Endothelial cell of umbilical vein (primary cell): ENCODE results near the gene TRIM10. TPM values are rescaled to one million over a fixed set of nuclear protein-coding genes. Genes with fewer than 3 reads are reported as not detected.

Source experiments
- BruUV-seq: library from RNA; stranded (reverse); fragments of 400-500 nt; replicated peaks from 2 replicates; lab custom pipeline; 2021; lab: Mats Ljungman, UMichigan
- CTCF ChIA-PET: fragments of 300-600, 350-600 bp; sonication (Branson Sonifier 250); formaldehyde crosslinking; loops from one replicate; lab custom pipeline; 2021; ENCODE audit warnings: antibody characterized with exemption, inconsistent platforms; lab: Charles Lee
- POLR2A ChIA-PET: fragments of 300-600, 350-600 bp; sonication (Branson Sonifier 250); formaldehyde crosslinking; loops from one replicate; lab custom pipeline; 2021; ENCODE audit warnings: antibody characterized with exemption, inconsistent platforms; lab: Charles Lee
- DNase-seq: peaks from one replicate; pipeline ENCODE4 v3.0.0-alpha.2; 2011; ENCODE audit warnings: low read depth, low spot score
- FAIRE-seq: peaks from 2 replicates; lab custom pipeline; 2011; peaks lifted over from hg19 to GRCh38; lab: Jason Lieb, UNC
- H2AFZ ChIP-seq: 2 replicates; pipeline ENCODE4 v1.6.0; 2012; ENCODE audit warnings: low read depth, low read length, control low read depth, inconsistent platforms
- H3K27ac ChIP-seq: 2 replicates; pipeline ENCODE4 v1.5.1; 2011; ENCODE audit warnings: low read depth, mild to moderate bottlenecking, control low read depth, low read length, moderate library complexity; ENCODE audit not compliant: insufficient read depth
- H3K27me3 ChIP-seq, 2 experiments: 2 replicates each; pipeline versions ENCODE4 v1.6.0 to v1.6.1; 2011; ENCODE audit warnings: low read length in 2 of 2, mixed read lengths in 1 of 2; ENCODE audit not compliant: control insufficient read depth in 2 of 2, insufficient read depth in 2 of 2
- H3K36me3 ChIP-seq, 2 experiments: 2 replicates in 1 of 2; 3 replicates in 1 of 2; pipeline ENCODE4 v1.5.1; 2011; ENCODE audit warnings: low read length in 2 of 2, mild to moderate bottlenecking in 1 of 2, moderate library complexity in 1 of 2; ENCODE audit not compliant: control insufficient read depth in 2 of 2, insufficient read depth in 2 of 2; ENCODE audit errors: extremely low read depth in 1 of 2
- H3K4me1 ChIP-seq: 3 replicates; pipeline ENCODE4 v1.5.1; 2011; ENCODE audit warnings: mild to moderate bottlenecking, low read length; ENCODE audit not compliant: control insufficient read depth, insufficient read depth; ENCODE audit errors: extremely low read depth
- H3K4me2 ChIP-seq: 2 replicates; pipeline ENCODE4 v1.6.1; 2011; ENCODE audit warnings: low read length, control low read depth, mixed read lengths; ENCODE audit not compliant: insufficient read depth
- H3K4me3 ChIP-seq, 3 experiments: fragments of 200-600 bp in 1 of 3; sonication (generic), shearing (Covaris generic) in 1 of 3; replicated peaks in 1 of 3; 2 replicates each; pipeline ENCODE4 v1.5.1; 2011 to 2016; ENCODE audit warnings: control low read depth in 3 of 3, low read length in 3 of 3, mild to moderate bottlenecking in 2 of 3, inconsistent platforms in 1 of 3, low read depth in 1 of 3, moderate library complexity in 1 of 3; ENCODE audit not compliant: insufficient read depth in 1 of 3
- H3K79me2 ChIP-seq: 2 replicates; pipeline ENCODE4 v1.6.0; 2012; ENCODE audit warnings: low read length, inconsistent platforms; ENCODE audit not compliant: control insufficient read depth, insufficient read depth
- H3K9ac ChIP-seq: replicated peaks from 2 replicates; pipeline ENCODE3; 2011; ENCODE audit warnings: low read length, control low read depth; ENCODE audit not compliant: insufficient read depth; ENCODE audit errors: extremely low read depth
- H3K9me1 ChIP-seq: replicated peaks from 3 replicates; pipeline ENCODE4 v1.6.0; 2011; ENCODE audit warnings: mild to moderate bottlenecking, low read length; ENCODE audit not compliant: control insufficient read depth, insufficient read depth; ENCODE audit errors: extremely low read depth
- H3K9me3 ChIP-seq: replicated peaks from 2 replicates; pipeline ENCODE4 v1.5.1; 2012; ENCODE audit warnings: low read length, inconsistent platforms; ENCODE audit not compliant: control insufficient read depth, insufficient read depth
- H4K20me1 ChIP-seq: replicated peaks from 2 replicates; pipeline ENCODE3; 2011; ENCODE audit warnings: mild to moderate bottlenecking, low read length; ENCODE audit not compliant: control insufficient read depth, insufficient read depth; ENCODE audit errors: extremely low read depth
- EZH2 ChIP-seq: IDR thresholded peaks from 2 replicates; pipeline ENCODE4 v1.6.1; 2012; ENCODE audit warnings: borderline replicate concordance, low read depth, mild to moderate bottlenecking, moderate library complexity, low read length, inconsistent platforms; ENCODE audit not compliant: severe bottlenecking
- FOS ChIP-seq: IDR thresholded peaks from 2 replicates; pipeline ENCODE4 v1.6.1; 2011; ENCODE audit warnings: mild to moderate bottlenecking, low read length, moderate library complexity, borderline replicate concordance; ENCODE audit not compliant: insufficient read depth
- GATA2 ChIP-seq: IDR thresholded peaks from 2 replicates; pipeline ENCODE4 v1.7.0; 2011; ENCODE audit warnings: low read depth, mild to moderate bottlenecking, moderate library complexity, mixed read lengths, low read length; ENCODE audit not compliant: insufficient read length, insufficient read depth
- JUN ChIP-seq: IDR thresholded peaks from 2 replicates; pipeline ENCODE4 v1.6.1; 2011; ENCODE audit warnings: borderline replicate concordance, low read depth; ENCODE audit not compliant: insufficient read length, insufficient read depth
- MYC ChIP-seq: IDR thresholded peaks from one replicate; pipeline ENCODE4 v1.6.1; 2011; ENCODE audit warnings: mild to moderate bottlenecking, low read depth, low read length
- POLR2A ChIP-seq: IDR thresholded peaks from 2 replicates; pipeline ENCODE4 v1.6.1; 2012; ENCODE audit warnings: low read depth, mild to moderate bottlenecking, control low read depth, low read length
- POLR2AphosphoS5 ChIP-seq: IDR thresholded peaks from 2 replicates; pipeline ENCODE4 v1.6.1; 2012; ENCODE audit warnings: low read depth, mild to moderate bottlenecking, control low read depth, low read length, moderate library complexity; ENCODE audit not compliant: insufficient read depth
- dilution Hi-C: fragments of 300-500 bp; cut with MboI; formaldehyde crosslinking; loops from one replicate; pipeline ENCODE4 v1.15.0; 2019; ENCODE audit warnings: low sequenced_read_pairs; ENCODE audit not compliant: extremely low pct_ligation_motif_present
- intact Hi-C: fragments of 100-400 bp; cut with micrococcal nuclease; formaldehyde crosslinking; loops from one replicate; pipeline ENCODE4 v1.10.0; 2022
- polyA plus RNA-seq, 4 experiments: library from polyadenylated mRNA; depleted of rRNA in 3 of 4; stranded (reverse) in 3 of 4; unstranded in 1 of 4; fragments of >200 nt; gene quantifications; 2 replicates each; pipeline versions ENCODE4 v1.2.1 to v1.2.3, GENCODE V29; 2011 to 2012; ENCODE audit warnings: missing spikeins in 1 of 4
- total RNA-seq: library from RNA; stranded (reverse); gene quantifications from 2 replicates; pipeline ENCODE4 v1.2.3, GENCODE V29; 2021
- TF ChIP-seq, protein P1 (sequence below), 2 donors: IDR thresholded peaks; 1 replicate in 1 of 2; 2 replicates in 1 of 2; pipeline ENCODE4 v1.5.1; 2011; ENCODE audit warnings: low read length in 2 of 2, mild to moderate bottlenecking in 2 of 2, moderate library complexity in 2 of 2, control low read depth in 1 of 2, inconsistent platforms in 1 of 2, low read depth in 1 of 2; ENCODE audit not compliant: insufficient read depth in 1 of 2; ENCODE audit errors: extremely low read depth in 1 of 2
- TF ChIP-seq, protein P2 (sequence below): IDR thresholded peaks from 2 replicates; pipeline ENCODE4 v1.6.1; 2011; ENCODE audit not compliant: insufficient read depth, insufficient read length

The TRIM10 gene
- total and polyA plus RNA-seq, 2 donors (not counting 3 experiments of a cell fraction or from before 2014, with no cell fraction given) = not detected

DNA sequence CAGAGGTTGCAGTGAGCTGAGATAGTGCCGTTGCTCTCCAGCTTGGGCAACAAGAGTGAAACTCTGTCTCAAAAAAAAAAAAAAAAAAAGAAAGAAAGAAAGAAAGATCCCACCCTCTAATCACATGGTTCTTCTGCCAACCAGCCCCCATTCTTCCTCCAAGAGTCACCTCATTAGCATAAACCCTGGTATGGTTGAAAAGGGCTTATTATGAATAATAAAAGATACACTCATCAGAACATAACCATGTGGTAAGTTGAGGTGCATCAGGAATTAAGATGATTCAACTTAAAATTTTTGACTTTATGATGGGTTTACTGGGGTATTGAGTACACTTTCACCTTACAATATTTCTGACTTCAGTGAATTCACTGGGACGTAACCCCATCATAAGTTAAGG, 25.9 kb downstream of the TRIM10 start:
- BruUV-seq = no TSS peak

More for the DNA sequence above, 25.9 kb downstream of the TRIM10 start:
- Histone ChIP-seq H3K27ac (no peak overlapping the region), H2AFZ (no peak overlapping the region), H3K9me3 (no peaks in the 10 kb centered on the region), H3K4me1 (no peaks in the 10 kb centered on the region), H3K9ac (no peak overlapping the region), H3K9me1 (no peaks in the 10 kb centered on the region), H3K79me2 (no peaks in the 10 kb centered on the region), H4K20me1 (no peaks in the 10 kb centered on the region), H3K4me2 (no peak overlapping the region), H3K27me3 (peaks cover 20 to 48% of the 10 kb centered on the region in 2 experiments), H3K4me3 (no peak overlapping the region), H3K36me3 (no peaks in the 10 kb centered on the region)
- TF ChIP-seq, protein P1, sequence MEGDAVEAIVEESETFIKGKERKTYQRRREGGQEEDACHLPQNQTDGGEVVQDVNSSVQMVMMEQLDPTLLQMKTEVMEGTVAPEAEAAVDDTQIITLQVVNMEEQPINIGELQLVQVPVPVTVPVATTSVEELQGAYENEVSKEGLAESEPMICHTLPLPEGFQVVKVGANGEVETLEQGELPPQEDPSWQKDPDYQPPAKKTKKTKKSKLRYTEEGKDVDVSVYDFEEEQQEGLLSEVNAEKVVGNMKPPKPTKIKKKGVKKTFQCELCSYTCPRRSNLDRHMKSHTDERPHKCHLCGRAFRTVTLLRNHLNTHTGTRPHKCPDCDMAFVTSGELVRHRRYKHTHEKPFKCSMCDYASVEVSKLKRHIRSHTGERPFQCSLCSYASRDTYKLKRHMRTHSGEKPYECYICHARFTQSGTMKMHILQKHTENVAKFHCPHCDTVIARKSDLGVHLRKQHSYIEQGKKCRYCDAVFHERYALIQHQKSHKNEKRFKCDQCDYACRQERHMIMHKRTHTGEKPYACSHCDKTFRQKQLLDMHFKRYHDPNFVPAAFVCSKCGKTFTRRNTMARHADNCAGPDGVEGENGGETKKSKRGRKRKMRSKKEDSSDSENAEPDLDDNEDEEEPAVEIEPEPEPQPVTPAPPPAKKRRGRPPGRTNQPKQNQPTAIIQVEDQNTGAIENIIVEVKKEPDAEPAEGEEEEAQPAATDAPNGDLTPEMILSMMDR (IDR thresholded peaks at IDR 0.05; ENCODE audit: extremely low read depth in 1 of 2, insufficient read depth in 1 of 2, low read depth in 1 of 2, low read length in 2 of 2) = no peak
- TF ChIP-seq JUN (no peak), MYC (no peak), EZH2 (no peak), FOS (no peak), POLR2AphosphoS5 (no peak), POLR2A (no peak), GATA2 (no peak)
- TF ChIP-seq, protein P2, sequence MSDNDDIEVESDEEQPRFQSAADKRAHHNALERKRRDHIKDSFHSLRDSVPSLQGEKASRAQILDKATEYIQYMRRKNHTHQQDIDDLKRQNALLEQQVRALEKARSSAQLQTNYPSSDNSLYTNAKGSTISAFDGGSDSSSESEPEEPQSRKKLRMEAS = no peak
- DNase-seq (no peak), FAIRE-seq (no peak)
- ChIA-PET CTCF (interaction anchor here (12.2 kb wide), 1 partner anchor 31 kb away, joined by 311 read pairs; no protein-coding TSS in a partner anchor), POLR2A (no interaction called here)
- dilution Hi-C loops (no loop called here), intact Hi-C loops (loop anchor here (10.0 kb wide), 1 partner anchor 150 kb away; no protein-coding TSS in a partner anchor)
